Brain microvascular endothelial cell (primary cell): Measurements from ENCODE around the gene GORAB.

ENCODE experiments used
- DNase-seq: peaks from one replicate; pipeline ENCODE4 v3.0.0-alpha.2; 2020
- H3K27ac ChIP-seq: fragments of 250-450 bp; sonication (Bioruptor Pico); 2 replicates; pipeline ENCODE4 v1.5.1; 2020; ENCODE audit warnings: mild to moderate bottlenecking, moderate library complexity
- H3K27me3 ChIP-seq: fragments of 250-450 bp; sonication (Bioruptor Pico); replicated peaks from 2 replicates; pipeline ENCODE4 v1.5.1; 2020; ENCODE audit warnings: mild to moderate bottlenecking
- H3K36me3 ChIP-seq: fragments of 250-450 bp; sonication (Bioruptor Pico); replicated peaks from 2 replicates; pipeline ENCODE4 v1.5.1; 2020; ENCODE audit warnings: mild to moderate bottlenecking
- H3K4me3 ChIP-seq: 2 replicates; pipeline ENCODE4 v1.5.1; 2011; ENCODE audit warnings: low read depth, mild to moderate bottlenecking, control low read depth, low read length, moderate library complexity
- in situ Hi-C: cut with HindIII; loops from 2 replicates; pipeline ENCODE4 v1.10.0; 2017; ENCODE audit warnings: low sequenced_read_pairs, low pct_ligation_motif_present
- TF ChIP-seq, protein P1 (sequence below): IDR thresholded peaks from 2 replicates; pipeline ENCODE4 v1.5.1; 2011; ENCODE audit warnings: low read depth, mild to moderate bottlenecking, moderate library complexity, low read length, control low read depth, inconsistent platforms; ENCODE audit errors: missing control alignments

The GORAB gene

DNA sequence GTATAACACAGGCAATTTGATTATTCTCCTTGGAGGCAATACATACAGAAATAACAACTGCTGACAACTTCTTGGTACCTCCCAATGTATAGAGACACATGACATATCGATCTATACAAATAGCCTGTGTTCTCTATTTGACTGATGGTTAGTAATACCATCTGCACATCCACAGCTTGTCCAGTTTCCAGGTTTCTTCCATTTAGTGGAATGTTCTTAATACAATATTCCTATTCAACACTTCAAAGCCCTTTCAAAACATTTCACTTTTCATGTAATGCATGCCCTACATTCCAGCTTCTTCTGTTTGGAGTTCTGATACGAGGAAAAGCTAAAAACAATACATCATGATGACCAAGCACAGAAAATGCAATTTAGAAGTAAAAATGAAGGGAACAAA is 37.0 kb upstream of the GORAB start:
- no peak overlapping the region for H3K27ac ChIP-seq
- H3K4me3 ChIP-seq: no peak overlapping the region
- in situ Hi-C loops: no loop called here
- H3K36me3 ChIP-seq: no peaks in the 10 kb centered on the region
- TF ChIP-seq, protein P1, sequence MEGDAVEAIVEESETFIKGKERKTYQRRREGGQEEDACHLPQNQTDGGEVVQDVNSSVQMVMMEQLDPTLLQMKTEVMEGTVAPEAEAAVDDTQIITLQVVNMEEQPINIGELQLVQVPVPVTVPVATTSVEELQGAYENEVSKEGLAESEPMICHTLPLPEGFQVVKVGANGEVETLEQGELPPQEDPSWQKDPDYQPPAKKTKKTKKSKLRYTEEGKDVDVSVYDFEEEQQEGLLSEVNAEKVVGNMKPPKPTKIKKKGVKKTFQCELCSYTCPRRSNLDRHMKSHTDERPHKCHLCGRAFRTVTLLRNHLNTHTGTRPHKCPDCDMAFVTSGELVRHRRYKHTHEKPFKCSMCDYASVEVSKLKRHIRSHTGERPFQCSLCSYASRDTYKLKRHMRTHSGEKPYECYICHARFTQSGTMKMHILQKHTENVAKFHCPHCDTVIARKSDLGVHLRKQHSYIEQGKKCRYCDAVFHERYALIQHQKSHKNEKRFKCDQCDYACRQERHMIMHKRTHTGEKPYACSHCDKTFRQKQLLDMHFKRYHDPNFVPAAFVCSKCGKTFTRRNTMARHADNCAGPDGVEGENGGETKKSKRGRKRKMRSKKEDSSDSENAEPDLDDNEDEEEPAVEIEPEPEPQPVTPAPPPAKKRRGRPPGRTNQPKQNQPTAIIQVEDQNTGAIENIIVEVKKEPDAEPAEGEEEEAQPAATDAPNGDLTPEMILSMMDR: no peak
- H3K27me3 ChIP-seq: no peaks in the 10 kb centered on the region
- DNase-seq: no peak

DNA sequence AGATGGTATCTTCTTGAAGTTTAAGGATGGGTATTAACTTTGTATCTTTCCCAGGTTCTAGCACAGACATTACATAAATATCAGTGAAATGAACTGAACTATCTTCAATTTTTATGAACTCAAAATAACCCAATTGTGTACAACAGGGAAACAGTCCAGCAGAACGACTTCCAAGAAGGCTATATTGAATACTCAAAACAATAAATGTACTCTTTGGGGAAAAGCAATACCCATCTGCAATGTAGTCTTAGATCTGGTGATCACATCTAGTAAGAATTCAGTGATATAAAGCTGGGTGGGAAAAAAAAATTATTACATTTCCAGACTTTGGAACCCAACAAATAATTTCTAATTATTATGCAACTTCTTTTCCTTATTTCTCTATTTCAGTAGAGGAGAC is 33.1 kb upstream of the GORAB start:
- Histone ChIP-seq H3K4me3 (no peak overlapping the region), H3K27ac (no peak overlapping the region), H3K36me3 (no peaks in the 10 kb centered on the region), H3K27me3 (no peaks in the 10 kb centered on the region)
- in situ Hi-C loops: no loop called here
- TF ChIP-seq, protein P1: no peak
- DNase-seq: no peak

DNA sequence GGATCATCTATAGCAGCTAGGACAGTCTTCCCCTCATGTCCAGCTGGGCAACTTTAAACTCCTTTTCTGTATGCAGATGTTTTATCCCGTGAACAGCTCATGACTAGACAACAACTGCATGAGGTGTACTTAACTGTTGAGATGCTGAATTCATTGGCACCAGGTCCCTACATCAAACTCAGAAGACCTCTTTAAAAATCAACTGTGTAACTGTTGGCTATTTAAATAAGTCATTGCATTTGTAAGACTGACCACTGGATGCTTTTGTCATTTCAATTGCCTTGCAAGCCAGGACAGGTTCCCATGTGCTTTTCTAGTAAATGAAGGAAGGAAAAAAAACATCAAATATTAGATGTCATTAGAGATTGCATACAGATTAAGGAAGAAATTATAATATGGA is 28.3 kb upstream of the GORAB start:
- Histone ChIP-seq H3K27me3 (no peaks in the 10 kb centered on the region), H3K36me3 (no peaks in the 10 kb centered on the region), H3K27ac (no peak overlapping the region), H3K4me3 (no peak overlapping the region)
- TF ChIP-seq, protein P1: no peak
- no peak for DNase-seq
- in situ Hi-C loops: no loop called here

DNA sequence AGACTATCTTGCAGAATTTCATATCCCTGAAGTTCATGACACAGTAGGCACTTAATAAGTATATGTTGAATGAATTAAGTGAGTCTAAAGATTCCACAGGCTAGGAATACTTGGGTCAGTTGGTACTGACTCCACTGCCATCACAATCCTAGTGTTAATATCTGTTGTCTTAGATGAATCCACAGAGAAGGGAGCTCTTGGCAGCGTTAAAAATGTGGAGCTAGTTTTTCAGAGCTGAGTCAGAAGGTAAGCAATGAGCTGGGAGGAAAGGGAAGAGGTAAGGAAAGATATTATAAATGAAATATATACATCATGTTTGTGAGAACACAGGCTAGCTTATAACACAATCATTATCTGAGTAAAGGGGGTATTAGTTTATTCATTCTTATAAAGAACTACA is 21.8 kb upstream of the GORAB start:
- in situ Hi-C loops: no loop called here
- TF ChIP-seq, protein P1: no peak

DNA sequence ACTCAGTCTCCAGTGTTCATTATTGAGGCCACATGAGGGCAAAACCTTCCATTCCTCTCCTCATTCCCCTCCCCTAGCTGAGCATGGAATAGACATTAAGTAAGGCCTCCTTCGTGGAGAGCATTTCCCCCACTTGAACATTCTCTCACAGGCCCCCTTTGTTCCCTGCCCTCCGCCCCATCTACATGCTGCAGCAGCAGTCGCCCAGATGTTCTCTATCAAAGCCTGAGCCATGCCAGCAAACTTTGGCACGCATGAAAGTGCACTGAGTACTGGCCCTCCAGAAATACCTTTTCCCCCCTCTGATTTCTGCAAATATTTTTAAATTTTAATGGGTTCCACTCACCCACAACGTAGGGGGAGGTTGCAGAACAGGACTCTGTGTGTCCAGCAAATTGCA is 20.9 kb upstream of the GORAB start:
- Histone ChIP-seq H3K36me3 (no peaks in the 10 kb centered on the region), H3K4me3 (no peak overlapping the region), H3K27me3 (no peaks in the 10 kb centered on the region), H3K27ac (no peak overlapping the region)
- in situ Hi-C loops: no loop called here
- TF ChIP-seq, protein P1: no peak
- no peak for DNase-seq

More for the DNA sequence above, 21.8 kb upstream of the GORAB start:
- peak; percentile 27 for DNase-seq
- Histone ChIP-seq H3K27me3 (no peaks in the 10 kb centered on the region), H3K4me3 (no peak overlapping the region), H3K36me3 (no peaks in the 10 kb centered on the region), H3K27ac (no peak overlapping the region)

DNA sequence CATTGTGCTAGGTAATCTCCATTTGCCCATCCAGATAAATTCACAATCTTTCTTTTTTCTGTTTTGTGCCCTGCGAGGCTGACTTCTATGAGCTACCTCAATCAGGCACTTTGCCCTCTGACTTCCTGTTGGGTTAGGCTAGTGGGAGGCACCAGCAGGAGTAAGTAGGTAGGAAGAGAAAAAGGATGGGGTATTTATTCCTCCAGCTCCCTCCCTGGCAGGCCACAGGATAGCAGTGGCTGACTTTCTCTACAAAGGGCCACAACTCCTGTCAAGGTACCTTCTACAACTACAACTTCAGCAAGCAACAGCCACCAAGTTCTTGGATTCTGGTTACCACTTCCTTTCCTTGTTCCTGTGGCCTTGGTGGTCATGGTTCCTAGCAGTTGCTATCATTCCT is 18.8 kb upstream of the GORAB start:
- no peak for DNase-seq
- Histone ChIP-seq H3K27ac (no peak overlapping the region), H3K4me3 (no peak overlapping the region), H3K36me3 (no peaks in the 10 kb centered on the region), H3K27me3 (no peaks in the 10 kb centered on the region)
- TF ChIP-seq, protein P1: no peak
- in situ Hi-C loops: no loop called here
